Measurements from ENCODE around the gene CWC15. TPM values are rescaled to one million over a fixed set of nuclear protein-coding genes. Genes with fewer than 3 reads are reported as not detected.
"Not testable (repeated sequence)": the region's sequence is repeated elsewhere in the genome, so short reads cannot be mapped to it uniquely, and the experiment has no call there.

Gene CWC15
- total RNA-seq, 2 experiments from 2014 or later, result 88.3 to 90.6 TPM

GRCh38 chr11:94959179-94959578 is 14.2 kb downstream of the CWC15 start:
- ChIA-PET CTCF (no interaction called here), POLR2A (no interaction called here)

GRCh38 chr11:94958121-94958696 is 15.1 kb downstream of the CWC15 start:
- CTCF ChIA-PET, result no interaction called here
- POLR2A ChIA-PET, result no interaction called here

DNA sequence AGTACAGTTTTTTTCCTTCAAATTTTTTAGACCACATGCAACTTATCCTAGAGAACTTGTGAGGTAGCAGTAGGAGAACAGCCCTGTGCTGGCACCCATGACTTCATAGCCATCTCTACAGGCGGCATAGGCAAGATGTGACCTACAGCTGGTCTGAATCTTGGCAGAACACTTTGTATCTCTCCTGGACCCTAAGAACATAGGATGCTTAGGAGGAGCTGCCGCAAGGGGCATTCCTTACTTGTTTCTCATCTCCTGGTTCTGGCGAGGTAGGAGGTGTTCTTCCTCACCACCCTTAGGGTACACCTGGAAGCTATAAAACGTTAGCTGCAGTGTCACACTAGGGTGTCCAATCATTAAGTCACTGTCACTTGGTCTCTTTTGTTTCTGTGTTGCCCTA is 16.4 kb downstream of the CWC15 start:
- CTCF ChIA-PET, result no interaction called here
- POLR2A ChIA-PET, result no interaction called here

GRCh38 chr11:94954753-94955152 is 18.6 kb downstream of the CWC15 start:
- ChIA-PET CTCF (no interaction called here), POLR2A (no interaction called here)

DNA sequence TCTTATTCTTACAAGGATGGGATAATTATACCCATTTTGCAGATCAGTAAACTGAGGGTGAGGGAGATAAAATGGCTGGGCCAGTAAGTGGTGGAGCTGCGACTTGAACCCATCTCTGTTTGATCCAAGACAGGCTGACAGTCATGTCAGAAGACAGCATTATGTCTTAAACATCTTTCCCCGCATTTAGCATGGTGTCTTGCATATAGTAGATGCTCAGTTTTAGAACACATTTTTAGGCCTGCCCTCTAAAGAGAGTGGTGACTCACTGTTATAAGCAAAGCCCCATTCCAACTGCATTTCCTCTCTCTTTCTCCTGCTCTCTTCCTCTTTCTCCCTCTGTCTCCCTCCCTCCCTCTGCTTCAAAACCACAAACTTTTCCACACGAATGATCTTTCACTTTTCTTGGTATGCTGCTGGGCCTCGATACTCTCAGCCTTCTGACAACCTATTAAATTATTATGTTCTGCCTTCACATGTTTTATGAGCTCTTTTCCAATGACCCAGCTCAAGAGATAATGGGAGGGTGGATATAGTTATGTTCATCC is 25.2 kb downstream of the CWC15 start:
- POLR2A ChIA-PET, result no interaction called here
- CTCF ChIA-PET, result no interaction called here

- CTCF ChIA-PET, result no interaction called here
- POLR2A ChIA-PET, result no interaction called here
Observed at GRCh38 chr11:94946812-94947211, 26.5 kb downstream of the CWC15 start.

DNA sequence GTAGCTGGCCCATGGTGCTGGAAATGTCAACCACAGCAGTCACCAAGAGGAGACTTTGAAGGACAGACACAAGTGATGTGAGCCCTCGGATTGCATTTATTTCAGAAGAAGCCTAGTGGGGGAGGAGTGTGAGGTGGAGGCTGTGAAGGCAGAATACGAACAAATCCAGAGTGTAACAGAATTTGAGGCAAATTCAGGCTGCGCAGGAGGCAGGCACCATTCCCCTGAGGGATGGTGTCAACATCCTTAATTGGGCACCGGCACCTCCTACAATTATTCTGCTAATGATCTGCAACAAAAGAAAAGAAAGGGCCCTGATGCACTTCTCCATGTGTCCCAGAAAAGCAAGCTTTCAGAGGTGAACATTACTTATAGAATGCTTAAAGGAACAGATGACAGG is 32.2 kb downstream of the CWC15 start:
- ChIA-PET POLR2A (no interaction called here), CTCF (no interaction called here)

- ChIA-PET CTCF (no interaction called here), POLR2A (no interaction called here)
Observed at GRCh38 chr11:94939346-94939745, 34.0 kb downstream of the CWC15 start.

DNA sequence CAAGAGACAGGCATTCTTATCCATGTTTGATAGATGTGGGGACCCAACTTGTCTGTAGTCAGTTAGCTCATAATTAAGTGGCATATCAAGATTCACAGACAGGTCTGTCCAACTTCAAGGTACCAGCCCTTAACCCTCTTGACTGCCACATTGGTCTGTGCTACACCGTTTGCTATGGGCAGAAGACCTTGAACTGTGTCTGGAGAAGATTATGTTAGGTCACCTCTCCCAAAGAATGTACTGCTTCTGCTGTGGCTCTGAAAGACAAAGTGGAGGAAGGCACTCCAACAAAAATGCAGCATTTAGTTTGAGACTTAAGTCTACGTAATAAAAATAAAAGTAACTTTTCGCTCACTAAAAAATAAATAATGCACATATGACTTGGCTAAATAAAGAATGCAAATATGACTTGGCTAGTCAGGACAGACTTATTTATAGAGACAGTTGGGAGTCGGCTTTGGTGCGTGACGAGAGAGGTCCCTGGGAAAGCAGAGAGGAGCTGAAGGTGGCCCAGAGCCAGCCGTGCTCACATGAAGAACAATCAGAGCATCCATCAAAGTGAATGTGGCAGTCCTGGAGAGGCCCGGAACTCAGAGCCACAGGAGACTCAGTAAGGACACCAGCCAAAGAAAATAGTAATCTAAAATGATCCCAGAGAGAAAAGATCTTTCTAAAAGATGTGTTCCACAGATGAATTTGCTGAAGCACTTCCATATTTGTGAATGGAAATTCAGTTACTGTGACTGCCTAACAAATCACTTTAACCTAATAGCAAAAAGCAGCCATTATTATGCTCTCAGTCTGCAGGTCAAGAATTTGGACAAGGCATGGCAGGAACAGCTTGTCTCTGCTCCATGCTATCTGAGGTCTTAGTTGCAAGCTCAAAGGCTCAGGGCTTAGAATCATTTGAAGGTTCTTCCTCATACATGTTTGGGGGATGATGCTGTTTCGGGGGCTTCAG is 35.0 kb downstream of the CWC15 start:
- ChIA-PET POLR2A (no interaction called here), CTCF (no interaction called here)

DNA sequence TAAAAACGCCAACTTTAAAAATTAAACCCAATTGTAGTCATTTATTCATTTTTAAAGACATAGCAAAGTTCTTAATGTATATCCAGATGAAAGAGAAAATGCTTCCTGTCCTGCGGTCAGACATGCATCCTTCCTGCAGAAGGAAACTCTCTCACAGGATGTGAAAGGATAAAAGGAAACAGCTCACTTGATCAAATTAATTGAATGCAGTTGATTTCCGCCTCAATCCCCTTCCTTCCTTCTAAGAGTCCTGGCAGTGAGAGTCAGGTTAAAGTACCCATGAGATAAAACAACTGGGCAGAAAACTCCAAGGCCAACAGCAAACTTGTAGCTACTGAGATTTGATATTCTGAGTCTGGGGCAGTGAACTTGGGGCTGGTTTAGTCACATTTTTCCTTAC is 38.5 kb downstream of the CWC15 start:
- ChIA-PET CTCF (no interaction called here), POLR2A (no interaction called here)

- ChIA-PET POLR2A (no interaction called here), CTCF (interaction anchor here (0.6 kb wide), 1 partner anchor 133 kb away, joined by 3 read pairs; no protein-coding TSS in a partner anchor)
Observed at GRCh38 chr11:94934362-94934761, 39.0 kb downstream of the CWC15 start.

- ChIA-PET POLR2A (no interaction called here), CTCF (interaction anchor here (0.6 kb wide), 1 partner anchor 134 kb away, joined by 3 read pairs; no protein-coding TSS in a partner anchor)
Observed at GRCh38 chr11:94933223-94934130, 39.9 kb downstream of the CWC15 start.

DNA sequence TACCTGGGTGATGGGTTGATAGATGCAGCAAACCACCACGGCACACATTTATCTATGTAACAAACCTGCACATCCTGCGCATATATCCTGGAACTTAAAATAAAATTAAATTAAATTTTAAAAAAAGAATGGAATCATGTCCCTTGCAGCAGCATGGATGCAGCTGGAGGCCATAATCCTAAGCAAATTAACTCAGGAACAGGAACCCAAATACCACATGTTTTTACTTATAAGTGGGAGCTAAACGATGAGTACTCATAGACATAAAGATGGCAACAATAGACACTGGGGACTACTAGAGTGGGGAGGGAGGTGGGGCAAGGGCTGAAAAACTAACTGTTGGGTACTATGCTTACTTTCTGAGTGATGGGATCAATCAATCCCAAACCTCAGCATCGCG is 40.9 kb downstream of the CWC15 start:
- ChIA-PET CTCF (no interaction called here), POLR2A (no interaction called here)

DNA sequence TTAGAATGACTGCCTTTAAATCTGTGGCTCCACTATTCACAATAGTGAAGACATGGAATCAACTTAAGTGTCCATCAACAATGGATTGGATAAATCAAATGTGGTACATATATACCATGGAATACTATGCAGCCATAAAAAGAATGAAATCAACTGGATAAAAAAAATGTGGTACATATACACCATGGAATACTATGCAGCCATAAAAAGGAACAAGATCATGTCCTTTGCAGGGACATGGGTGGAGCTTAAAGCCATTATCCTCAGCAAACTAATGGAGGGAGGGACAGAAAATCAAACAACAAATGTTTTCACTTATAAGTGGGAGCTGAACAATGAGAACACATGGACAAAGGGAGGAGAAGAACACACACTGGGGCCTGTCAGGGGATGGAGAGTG is 41.3 kb downstream of the CWC15 start:
- CTCF ChIA-PET, POLR2A ChIA-PET: not testable (repeated sequence)

GRCh38 chr11:94928117-94928990 is 45.0 kb downstream of the CWC15 start:
- CTCF ChIA-PET, result no interaction called here
- POLR2A ChIA-PET, result no interaction called here

DNA sequence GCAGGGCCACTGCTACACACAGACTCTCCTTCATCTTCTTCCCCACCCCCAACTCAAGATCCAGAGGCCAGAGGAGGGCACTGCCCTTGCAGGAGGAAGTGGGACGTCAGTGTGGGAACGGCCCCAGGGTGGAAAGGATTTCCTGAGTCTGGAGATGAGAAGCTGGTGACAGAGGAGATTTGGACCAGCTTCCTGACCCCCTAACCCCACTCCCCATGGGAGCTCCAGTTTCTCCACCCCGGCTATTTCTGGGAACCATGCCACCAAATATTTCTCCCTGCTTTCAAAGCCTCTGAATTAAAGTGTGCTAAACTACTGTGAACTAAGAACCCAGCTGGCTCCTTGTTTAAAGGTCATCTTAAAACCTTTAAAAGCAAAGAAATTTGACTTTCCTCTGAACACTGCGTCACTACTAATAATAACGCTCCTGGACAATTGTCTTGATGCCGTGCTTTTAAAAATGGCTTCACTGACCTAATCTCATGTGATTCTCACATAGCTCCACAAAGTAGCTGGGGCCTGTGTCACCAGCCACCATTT is 46.6 kb downstream of the CWC15 start:
- CTCF ChIA-PET, result no interaction called here
- POLR2A ChIA-PET, result no interaction called here

DNA sequence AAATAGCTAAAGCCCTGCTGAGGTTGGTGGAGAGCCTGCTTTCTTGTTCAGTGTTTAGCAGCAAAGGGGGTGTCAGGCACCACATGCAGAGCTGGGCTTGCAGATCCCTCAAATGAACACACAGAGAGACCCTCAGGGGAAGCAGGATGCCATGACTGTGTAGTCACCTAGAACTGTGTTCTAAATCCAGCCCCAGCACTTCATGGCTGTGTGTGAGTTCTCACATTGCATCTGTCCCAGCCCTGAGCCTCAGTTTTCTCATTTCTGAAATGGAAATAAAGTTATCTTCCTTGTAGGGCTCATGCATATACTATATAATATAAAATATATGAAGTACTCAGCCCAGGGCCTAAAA is 47.1 kb downstream of the CWC15 start:
- CTCF ChIA-PET, result no interaction called here
- POLR2A ChIA-PET, result no interaction called here

GRCh38 chr11:94925422-94926270 is 47.7 kb downstream of the CWC15 start:
- POLR2A ChIA-PET, result interaction anchor here (0.5 kb wide), 1 partner anchor 1538 kb away, joined by 4 read pairs; no protein-coding TSS in a partner anchor

More at GRCh38 chr11:94925422-94926270, 47.7 kb downstream of the CWC15 start:
- CTCF ChIA-PET, result no interaction called here

Data from activated CD8-positive, alpha-beta memory T cell treated with anti-CD3 and anti-CD28 coated beads for 36 hours (primary cell).